Prostate gland (tissue), 2 donors: ENCODE results near the gene FOSL2.

ENCODE experiments used
- CTCF ChIP-seq, 4 experiments: fragments of 200-600 bp in 2 of 4; fragments of 450-650 bp in 2 of 4; sonication (generic) in 2 of 4; IDR thresholded peaks; 1 replicate in 3 of 4; 2 replicates in 1 of 4; pipeline ENCODE4 v1.5.1; 2016 to 2019; ENCODE audit warnings: antibody characterized with exemption in 4 of 4, mild to moderate bottlenecking in 2 of 4, moderate library complexity in 2 of 4
- POLR2A ChIP-seq: fragments of 450-650 bp; IDR thresholded peaks from one replicate; pipeline ENCODE4 v1.6.1; 2016; ENCODE audit warnings: antibody characterized with exemption, mild to moderate bottlenecking

GRCh38 chr2:28399289-28399688 lies 6.6 kb downstream of the FOSL2 start:
- TF ChIP-seq POLR2A (no peak), CTCF (IDR thresholded peaks at IDR 0.05) (no peak)
